Subcutaneous abdominal adipose tissue (tissue), 5 donors: ENCODE measurements around the gene ACCSL.

Experiments
- H3K27ac ChIP-seq: one replicate; pipeline ENCODE4 v1.7.0; 2013; ENCODE audit warnings: low read depth, mild to moderate bottlenecking, inconsistent platforms, low read length, moderate library complexity
- H3K27me3 ChIP-seq, 5 donors: one replicate each; pipeline ENCODE4 v1.7.0; 2013; ENCODE audit warnings: low read length in 5 of 5, inconsistent platforms in 1 of 5; ENCODE audit not compliant: control insufficient read depth in 5 of 5, insufficient read depth in 4 of 5
- H3K36me3 ChIP-seq, 5 donors: one replicate each; pipeline ENCODE4 v1.7.0; 2013; ENCODE audit warnings: low read length in 5 of 5; ENCODE audit not compliant: control insufficient read depth in 5 of 5, insufficient read depth in 5 of 5
- H3K4me1 ChIP-seq, 5 donors: one replicate each; pipeline ENCODE4 v1.7.0; 2013; ENCODE audit warnings: low read length in 5 of 5, mild to moderate bottlenecking in 3 of 5, moderate library complexity in 1 of 5; ENCODE audit not compliant: control insufficient read depth in 5 of 5, insufficient read depth in 5 of 5
- H3K4me3 ChIP-seq, 5 donors: one replicate each; pipeline ENCODE4 v1.7.0; 2013; ENCODE audit warnings: low read length in 5 of 5, low read depth in 1 of 5
- H3K9ac ChIP-seq, 5 donors: one replicate each; pipeline ENCODE4 v1.7.0; 2013; ENCODE audit warnings: low read length in 5 of 5, mild to moderate bottlenecking in 4 of 5, moderate library complexity in 3 of 5
- H3K9me3 ChIP-seq, 5 donors: one replicate each; pipeline ENCODE4 v1.7.0; 2013; ENCODE audit warnings: low read length in 5 of 5; ENCODE audit not compliant: control insufficient read depth in 5 of 5
- donor health status: healthy.
- donor health status: healthy.
- donor health status: healthy.
- donor health status: healthy.
- donor health status: healthy.

Gene ACCSL

DNA sequence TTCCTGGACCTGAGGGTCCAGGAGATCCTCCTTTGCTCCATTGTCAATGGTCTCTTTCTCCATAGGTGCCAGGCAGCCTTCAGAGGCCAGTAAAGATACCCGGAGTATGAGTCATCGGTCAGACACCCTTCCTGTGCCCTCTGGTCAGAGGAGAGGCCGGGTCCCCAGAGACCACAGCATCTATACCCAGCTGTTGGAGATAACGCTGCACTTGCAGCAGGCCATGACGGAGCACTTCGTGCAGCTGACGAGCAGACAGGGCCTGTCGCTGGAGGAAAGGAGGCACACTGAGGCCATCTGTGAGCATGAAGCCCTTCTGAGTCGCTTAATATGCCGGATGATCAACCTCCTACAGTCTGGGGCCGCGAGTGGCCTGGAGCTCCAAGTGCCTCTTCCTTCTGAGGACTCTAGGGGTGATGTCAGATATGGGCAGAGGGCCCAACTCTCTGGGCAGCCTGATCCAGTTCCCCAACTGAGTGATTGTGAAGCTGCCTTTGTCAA lies at the start of gene ACCSL:
Gene ACCSL (plus strand): TSS at position 51 of the 501 bp plus-strand sequence. CDS start 56 bp downstream, at position 107.
- H3K36me3 ChIP-seq = no peaks in the 10 kb centered on the region
- H3K4me3 ChIP-seq = no peak within 1 kb of the TSS
- peaks cover 0 to 3% (median 0%) of the 10 kb centered on the region in 5 donors for H3K27me3 ChIP-seq
- H3K27ac ChIP-seq = no peak within 1 kb of the TSS
- H3K9ac ChIP-seq = no peak within 1 kb of the TSS
- no peaks in the 10 kb centered on the region for H3K4me1 ChIP-seq
- no peaks in the 10 kb centered on the region for H3K9me3 ChIP-seq

GRCh38 chr11:43998308-43998707 lies 49.5 kb upstream of the ACCSL start:
- Histone ChIP-seq H3K9ac (no peak overlapping the region), H3K27ac (no peak overlapping the region), H3K4me1 (peaks cover 0 to 8% (median 5%) of the 10 kb centered on the region in 5 donors), H3K36me3 (no peaks in the 10 kb centered on the region), H3K9me3 (no peaks in the 10 kb centered on the region), H3K27me3 (peaks cover 0 to 2% (median 0%) of the 10 kb centered on the region in 5 donors), H3K4me3 (no peak overlapping the region)

DNA sequence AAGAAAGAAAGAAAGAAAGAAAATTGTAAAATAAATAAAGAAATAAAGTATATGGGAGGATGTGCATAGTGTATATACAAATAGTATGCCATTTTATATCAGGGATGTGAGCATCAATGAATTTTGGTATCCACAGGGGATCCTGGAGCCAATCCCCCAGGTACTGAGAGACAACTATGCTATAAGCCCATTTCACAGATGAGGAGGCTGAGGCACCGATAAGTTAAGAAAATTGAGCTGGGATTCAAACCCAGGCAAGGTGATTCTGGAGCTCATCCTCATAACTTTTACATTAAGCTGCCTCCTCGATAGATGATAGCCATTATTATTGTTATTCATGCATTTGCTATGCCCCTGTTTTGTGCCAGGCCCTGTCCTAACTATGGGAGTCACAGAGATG lies 47.0 kb upstream of the ACCSL start:
- peaks cover 0 to 2% (median 0%) of the 10 kb centered on the region in 5 donors for H3K27me3 ChIP-seq
- peaks cover 0 to 10% (median 4%) of the 10 kb centered on the region in 5 donors for H3K4me1 ChIP-seq
- no peaks in the 10 kb centered on the region for H3K9me3 ChIP-seq
- no peak overlapping the region for H3K9ac ChIP-seq
- H3K4me3 ChIP-seq = no peak overlapping the region
- no peaks in the 10 kb centered on the region for H3K36me3 ChIP-seq
- no peak overlapping the region for H3K27ac ChIP-seq

DNA sequence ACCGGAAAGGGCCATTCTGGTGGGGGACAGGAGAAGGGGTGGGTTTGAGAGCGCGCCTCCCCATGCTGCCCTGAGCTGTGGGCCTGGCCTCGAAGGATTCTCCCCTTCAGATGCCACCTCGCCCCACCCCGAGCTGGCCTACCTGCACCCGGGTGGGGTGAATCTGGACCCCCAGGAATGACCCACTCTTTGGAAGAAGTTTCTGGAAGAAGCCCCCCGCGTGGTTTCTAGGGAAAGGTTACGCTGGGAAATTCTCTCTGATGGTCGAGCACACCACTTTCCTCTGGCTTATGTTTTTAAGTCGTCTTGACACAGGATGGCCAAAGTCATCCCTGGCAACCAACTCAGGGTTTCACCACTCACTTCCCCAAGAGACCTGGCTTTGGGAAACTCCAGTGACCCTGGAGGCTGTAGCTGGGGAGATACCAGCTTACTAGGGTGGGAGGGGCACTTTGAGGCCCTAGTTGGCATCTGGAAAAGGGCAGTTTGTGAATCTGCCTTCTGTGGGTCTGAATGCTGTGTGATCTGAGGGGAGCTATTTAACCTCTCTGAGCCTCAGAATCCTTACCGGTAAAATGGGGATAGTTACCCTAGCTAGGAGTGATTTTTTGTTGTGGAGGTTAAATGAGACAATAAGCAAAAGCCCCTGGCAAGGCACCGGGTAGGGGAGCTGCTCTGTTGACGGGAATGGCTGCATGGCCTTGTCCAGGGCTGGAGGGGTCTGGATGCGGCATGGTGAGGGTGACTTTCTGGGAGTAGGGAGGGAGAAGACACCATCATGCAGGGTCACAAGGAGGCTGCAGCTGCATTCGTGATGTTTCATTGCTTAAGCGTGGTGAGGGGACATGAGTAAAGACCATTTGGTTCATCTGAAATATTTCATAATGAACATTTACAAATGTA lies 45.3 kb upstream of the ACCSL start:
- Histone ChIP-seq H3K9me3 (no peaks in the 10 kb centered on the region), H3K4me3 (no peak overlapping the region), H3K27ac (no peak overlapping the region), H3K9ac (no peak overlapping the region), H3K27me3 (peaks cover 0 to 2% (median 0%) of the 10 kb centered on the region in 5 donors), H3K4me1 (peaks cover 0 to 10% (median 4%) of the 10 kb centered on the region in 5 donors), H3K36me3 (no peaks in the 10 kb centered on the region)

DNA sequence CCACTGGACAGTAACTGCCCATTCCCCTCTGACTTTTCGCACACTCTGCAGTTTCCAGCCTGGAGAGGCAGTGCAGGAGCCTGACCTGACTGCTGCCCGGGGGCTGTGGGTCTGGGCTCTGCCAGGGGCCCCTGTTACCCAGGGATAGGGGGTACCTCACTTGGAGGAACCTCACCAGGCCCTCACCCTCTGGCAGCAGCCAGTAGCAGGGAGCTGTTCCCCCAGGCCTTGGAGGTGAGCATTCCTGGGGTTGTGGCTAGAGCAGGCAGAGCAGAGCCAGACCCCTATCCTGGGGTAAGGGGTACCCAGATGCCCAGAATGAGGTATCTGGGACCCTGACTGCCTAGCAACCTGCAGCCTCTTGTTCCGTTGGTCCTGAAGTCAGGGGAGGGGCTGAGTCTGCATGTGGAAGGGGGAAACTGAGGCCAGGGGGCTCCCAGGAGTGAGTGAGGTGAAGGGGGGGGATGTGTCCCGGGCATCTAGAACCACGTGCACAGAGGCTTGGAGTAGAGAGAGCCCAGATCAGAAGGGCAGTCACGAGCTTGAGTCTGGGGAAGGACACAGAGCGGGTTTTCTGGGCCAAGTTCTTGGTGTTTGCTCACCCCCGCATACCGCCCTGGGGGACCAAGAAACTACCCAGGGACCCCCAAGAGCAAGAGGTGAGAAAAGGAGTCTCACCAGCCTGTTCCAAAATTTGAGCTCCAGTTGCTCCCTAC lies 43.9 kb upstream of the ACCSL start:
- Histone ChIP-seq H3K27ac (no peak overlapping the region), H3K27me3 (peaks cover 0 to 2% (median 0%) of the 10 kb centered on the region in 5 donors), H3K4me3 (no peak overlapping the region), H3K4me1 (peaks cover 0 to 10% (median 4%) of the 10 kb centered on the region in 5 donors), H3K9ac (no peak overlapping the region), H3K9me3 (no peaks in the 10 kb centered on the region), H3K36me3 (no peaks in the 10 kb centered on the region)

DNA sequence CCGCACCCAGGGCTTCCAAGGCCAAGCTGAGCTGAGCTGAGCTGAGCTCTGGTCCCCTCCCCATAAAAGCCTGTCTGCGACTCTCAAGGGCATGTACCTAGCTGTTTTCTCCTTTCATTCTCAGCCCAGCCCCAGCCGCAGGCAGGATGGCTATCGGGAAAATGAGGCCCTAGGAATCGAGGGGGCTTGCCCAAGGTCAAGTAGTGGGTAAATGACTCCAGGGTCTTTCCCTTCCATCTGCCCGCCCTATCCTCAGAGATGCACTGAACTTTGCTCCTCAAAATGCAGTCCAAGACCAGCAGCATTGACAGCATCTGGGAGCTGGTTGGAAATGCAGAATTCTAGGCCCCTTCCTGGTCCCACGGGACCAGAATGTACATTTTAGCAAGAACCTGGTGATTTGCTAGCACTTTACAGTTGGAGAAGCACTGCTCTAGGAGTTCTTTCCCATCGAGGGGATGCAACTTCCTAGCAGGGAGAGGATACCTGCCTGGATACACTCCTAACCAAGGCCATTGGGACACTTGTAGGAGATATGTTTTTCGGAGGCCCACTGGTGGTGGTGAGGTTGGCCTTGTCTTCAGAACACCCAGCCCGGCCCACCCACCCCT lies 43.2 kb upstream of the ACCSL start:
- H3K4me3 ChIP-seq = no peak overlapping the region
- H3K36me3 ChIP-seq = no peaks in the 10 kb centered on the region
- H3K9me3 ChIP-seq = no peaks in the 10 kb centered on the region
- H3K27ac ChIP-seq = no peak overlapping the region
- peaks cover 0 to 10% (median 4%) of the 10 kb centered on the region in 5 donors for H3K4me1 ChIP-seq
- H3K27me3 ChIP-seq = peaks cover 0 to 2% (median 0%) of the 10 kb centered on the region in 5 donors
- no peak overlapping the region for H3K9ac ChIP-seq

DNA sequence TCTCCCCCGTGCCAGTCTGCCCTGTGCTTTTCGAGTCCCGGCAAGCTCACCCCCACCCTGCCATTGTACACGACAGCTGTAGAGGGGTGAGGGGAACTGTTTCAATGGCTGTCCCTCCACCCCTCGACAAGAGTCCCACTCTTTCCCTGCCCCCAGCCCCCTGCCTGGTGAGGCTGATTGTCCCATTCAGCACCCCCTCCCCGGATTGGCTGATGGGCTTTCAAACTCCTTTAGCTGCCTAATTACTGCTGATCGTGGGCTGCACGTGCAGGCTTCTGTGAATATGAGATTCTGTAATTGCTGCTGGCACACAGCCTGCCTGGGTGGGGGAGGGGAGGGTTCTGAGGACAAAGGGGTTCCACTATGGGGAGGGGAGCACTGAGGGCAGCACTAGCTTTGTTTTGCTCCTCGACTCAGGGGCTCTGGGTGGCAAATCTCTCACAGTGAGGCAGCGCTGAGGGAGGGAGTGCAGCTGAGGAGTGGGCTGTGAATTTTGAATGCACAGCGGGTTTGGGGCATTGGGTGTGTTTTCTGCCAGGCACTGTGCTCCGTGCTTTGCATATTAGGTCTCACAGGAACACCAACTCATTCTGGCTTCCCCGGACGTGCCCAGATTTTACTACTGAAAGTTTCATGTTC lies 42.6 kb upstream of the ACCSL start:
- H3K9ac ChIP-seq = no peak overlapping the region
- H3K9me3 ChIP-seq = no peaks in the 10 kb centered on the region
- no peak overlapping the region for H3K4me3 ChIP-seq
- no peak overlapping the region for H3K27ac ChIP-seq
- H3K36me3 ChIP-seq = no peaks in the 10 kb centered on the region
- H3K27me3 ChIP-seq = peaks cover 0 to 2% (median 0%) of the 10 kb centered on the region in 5 donors
- peaks cover 0 to 10% (median 4%) of the 10 kb centered on the region in 5 donors for H3K4me1 ChIP-seq

DNA sequence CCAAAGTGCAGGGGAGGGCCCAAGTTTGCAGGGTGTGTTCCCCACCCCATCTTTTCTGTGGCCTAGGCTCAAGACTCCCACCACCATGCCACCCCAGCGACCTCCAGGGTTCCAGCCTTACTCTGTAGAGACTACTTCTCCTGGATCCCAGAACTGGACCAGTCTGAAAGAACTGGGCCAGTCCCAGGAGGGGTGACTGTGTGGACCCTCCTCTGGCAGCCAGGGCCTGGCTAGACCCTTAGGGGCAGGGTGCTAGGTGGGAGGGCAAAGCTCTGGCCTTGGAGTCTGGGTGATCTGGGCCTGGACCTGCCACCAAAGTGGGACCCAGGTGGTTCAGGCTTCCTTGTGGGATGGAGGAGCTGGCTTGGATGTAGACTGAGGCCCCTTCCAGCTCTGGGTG lies 41.8 kb upstream of the ACCSL start:
- peaks cover 0 to 10% (median 4%) of the 10 kb centered on the region in 5 donors for H3K4me1 ChIP-seq
- no peaks in the 10 kb centered on the region for H3K36me3 ChIP-seq
- H3K9ac ChIP-seq = no peak overlapping the region
- H3K4me3 ChIP-seq = no peak overlapping the region
- no peaks in the 10 kb centered on the region for H3K9me3 ChIP-seq
- H3K27me3 ChIP-seq = peaks cover 0 to 2% (median 0%) of the 10 kb centered on the region in 5 donors
- no peak overlapping the region for H3K27ac ChIP-seq

GRCh38 chr11:44006917-44007361 lies 40.8 kb upstream of the ACCSL start:
- Histone ChIP-seq H3K27ac (no peak overlapping the region), H3K9ac (no peak overlapping the region), H3K4me1 (peaks cover 0 to 10% (median 4%) of the 10 kb centered on the region in 5 donors), H3K36me3 (no peaks in the 10 kb centered on the region), H3K4me3 (no peak overlapping the region), H3K9me3 (no peaks in the 10 kb centered on the region), H3K27me3 (peaks cover 0 to 2% (median 0%) of the 10 kb centered on the region in 5 donors)
